ENCODE results near the gene PRR20G. TPM values are rescaled to one million over a fixed set of nuclear protein-coding genes. Genes with fewer than 3 reads are reported as not detected.
A peak's percentile ranks its signal among the peaks of the same experiment; 100 is the strongest.

Gene PRR20G
- total RNA-seq, 1 experiment from 2014 or later = not detected

DNA sequence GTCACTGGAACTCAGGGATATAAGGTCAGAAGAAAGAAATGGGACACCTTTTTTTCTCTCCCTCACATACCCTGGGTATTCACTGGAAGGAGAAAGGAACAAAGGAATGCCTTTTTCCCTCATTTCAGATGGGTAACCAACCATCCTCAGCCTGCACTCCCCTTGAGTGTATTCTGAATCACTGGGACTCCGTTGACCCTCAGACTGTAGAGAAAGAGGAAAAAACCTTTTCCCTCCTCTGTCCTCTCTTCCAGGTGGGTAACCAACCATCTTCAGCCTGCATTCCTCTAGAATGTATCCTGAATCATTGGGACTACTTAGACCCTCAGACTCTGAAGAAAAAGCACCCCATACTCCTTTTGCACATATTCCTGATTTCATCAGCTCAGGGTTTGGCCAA lies 11.4 kb downstream of the PRR20G start:
- Mint-ChIP-seq H3K9me3 (ENCODE audit: low read depth, unreplicated experiment) (peaks cover 10% of the 10 kb centered on the region), H3K36me3 (ENCODE audit: insufficient read depth, unreplicated experiment) (no peaks in the 10 kb centered on the region), H3K27ac (ENCODE audit: unreplicated experiment) (no peak overlapping the region), H3K4me3 (ENCODE audit: low read depth, unreplicated experiment) (no peak overlapping the region), H3K4me1 (ENCODE audit: low read depth, unreplicated experiment) (peaks cover 12% of the 10 kb centered on the region), H3K27me3 (ENCODE audit: unreplicated experiment) (peaks cover 5% of the 10 kb centered on the region)
- intact Hi-C loops (cut with micrococcal nuclease; ENCODE audit: unreplicated experiment) = no loop called here
- TF ChIP-seq, protein P1, sequence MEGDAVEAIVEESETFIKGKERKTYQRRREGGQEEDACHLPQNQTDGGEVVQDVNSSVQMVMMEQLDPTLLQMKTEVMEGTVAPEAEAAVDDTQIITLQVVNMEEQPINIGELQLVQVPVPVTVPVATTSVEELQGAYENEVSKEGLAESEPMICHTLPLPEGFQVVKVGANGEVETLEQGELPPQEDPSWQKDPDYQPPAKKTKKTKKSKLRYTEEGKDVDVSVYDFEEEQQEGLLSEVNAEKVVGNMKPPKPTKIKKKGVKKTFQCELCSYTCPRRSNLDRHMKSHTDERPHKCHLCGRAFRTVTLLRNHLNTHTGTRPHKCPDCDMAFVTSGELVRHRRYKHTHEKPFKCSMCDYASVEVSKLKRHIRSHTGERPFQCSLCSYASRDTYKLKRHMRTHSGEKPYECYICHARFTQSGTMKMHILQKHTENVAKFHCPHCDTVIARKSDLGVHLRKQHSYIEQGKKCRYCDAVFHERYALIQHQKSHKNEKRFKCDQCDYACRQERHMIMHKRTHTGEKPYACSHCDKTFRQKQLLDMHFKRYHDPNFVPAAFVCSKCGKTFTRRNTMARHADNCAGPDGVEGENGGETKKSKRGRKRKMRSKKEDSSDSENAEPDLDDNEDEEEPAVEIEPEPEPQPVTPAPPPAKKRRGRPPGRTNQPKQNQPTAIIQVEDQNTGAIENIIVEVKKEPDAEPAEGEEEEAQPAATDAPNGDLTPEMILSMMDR (IDR thresholded peaks at IDR 0.05; ENCODE audit: unreplicated experiment) = no peak
- BruUV-seq (replicated peaks) = no TSS peak
- CTCF ChIA-PET = no interaction called here
- DNase-seq = no peak

DNA sequence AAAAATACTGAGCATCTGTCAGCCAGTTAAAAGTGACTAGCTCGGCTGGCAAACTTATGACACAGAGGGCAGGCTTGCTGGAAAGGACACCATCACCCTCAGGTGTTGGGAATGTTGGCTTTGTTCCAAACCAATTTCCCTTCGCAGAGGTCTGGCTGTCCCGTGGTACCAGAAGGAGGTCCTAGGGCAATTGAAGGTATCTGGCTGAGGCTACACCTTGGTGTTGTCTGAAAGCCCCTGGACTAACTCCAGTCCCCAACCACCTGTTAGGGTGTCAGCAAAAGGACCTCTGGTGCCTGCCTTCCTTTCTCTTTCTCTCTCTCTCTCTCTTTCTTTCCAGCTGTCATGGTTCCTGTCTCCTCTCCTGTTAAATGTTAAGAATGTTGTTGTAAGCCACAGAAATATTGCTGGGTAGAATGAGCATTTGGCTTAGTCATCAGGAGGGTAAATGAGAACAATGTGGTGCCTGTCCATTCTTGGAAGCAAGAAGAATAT lies 12.5 kb downstream of the PRR20G start:
- Mint-ChIP-seq H3K27me3 (ENCODE audit: unreplicated experiment) (peaks cover 2% of the 10 kb centered on the region), H3K27ac (ENCODE audit: unreplicated experiment) (peak overlapping the region; percentile 72), H3K4me3 (ENCODE audit: low read depth, unreplicated experiment) (peak overlapping the region; percentile 4), H3K36me3 (ENCODE audit: insufficient read depth, unreplicated experiment) (no peaks in the 10 kb centered on the region), H3K9me3 (ENCODE audit: low read depth, unreplicated experiment) (peaks cover 10% of the 10 kb centered on the region), H3K4me1 (ENCODE audit: low read depth, unreplicated experiment) (peaks cover 12% of the 10 kb centered on the region)
- intact Hi-C loops (cut with micrococcal nuclease; ENCODE audit: unreplicated experiment) = no loop called here
- no TSS peak for BruUV-seq (replicated peaks)
- TF ChIP-seq, protein P1 (IDR thresholded peaks at IDR 0.05; ENCODE audit: unreplicated experiment) = no peak
- peak; percentile 78 for DNase-seq
- CTCF ChIA-PET = interaction anchor here (0.7 to 1.2 kb wide), 4 partner anchors 12 to 682 kb away, joined by 4 to 6 read pairs (median 4); no protein-coding TSS in a partner anchor

DNA sequence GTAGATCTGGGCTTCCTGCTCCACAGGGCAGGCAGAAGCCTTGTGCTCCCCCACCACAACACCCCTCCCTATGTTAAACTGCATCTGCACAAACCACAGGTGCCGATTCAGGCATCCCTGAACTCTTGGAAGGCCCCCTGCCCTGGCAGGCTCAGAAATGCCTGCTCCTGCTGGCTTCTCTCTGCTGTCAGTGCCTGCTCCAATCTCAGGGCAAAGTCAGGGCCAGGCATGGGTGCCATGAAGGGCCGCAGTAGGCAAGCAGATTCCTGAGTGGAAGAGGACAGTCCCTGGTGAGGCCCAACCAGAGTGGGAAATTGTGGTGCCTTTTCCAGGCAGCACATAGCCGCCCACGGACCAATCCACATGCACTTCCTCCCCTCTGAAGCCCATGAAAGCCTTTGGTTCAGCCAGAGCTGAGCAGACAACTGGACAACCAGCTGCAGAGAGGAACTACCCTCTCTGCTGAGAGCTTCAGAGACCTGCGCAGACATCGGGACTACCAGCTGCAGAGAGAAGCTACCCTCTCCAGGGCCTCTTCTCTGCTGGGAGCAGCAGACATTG lies 13.6 kb downstream of the PRR20G start:
- intact Hi-C loops (cut with micrococcal nuclease; ENCODE audit: unreplicated experiment) = no loop called here
- no TSS peak for BruUV-seq (replicated peaks)
- H3K27me3 Mint-ChIP-seq (ENCODE audit: unreplicated experiment) = peaks cover 12% of the 10 kb centered on the region
- CTCF ChIA-PET = interaction anchor here (0.7 kb wide), 1 partner anchor 681 kb away, joined by 4 read pairs; no protein-coding TSS in a partner anchor
- H3K4me1 Mint-ChIP-seq (ENCODE audit: low read depth, unreplicated experiment) = peaks cover 12% of the 10 kb centered on the region
- H3K9me3 Mint-ChIP-seq (ENCODE audit: low read depth, unreplicated experiment) = peaks cover 10% of the 10 kb centered on the region
- H3K36me3 Mint-ChIP-seq (ENCODE audit: insufficient read depth, unreplicated experiment) = no peaks in the 10 kb centered on the region
- H3K4me3 Mint-ChIP-seq (ENCODE audit: low read depth, unreplicated experiment) = no peak overlapping the region
- H3K27ac Mint-ChIP-seq (ENCODE audit: unreplicated experiment) = no peak overlapping the region
- TF ChIP-seq, protein P1 (IDR thresholded peaks at IDR 0.05; ENCODE audit: unreplicated experiment) = no peak
- DNase-seq = no peak

DNA sequence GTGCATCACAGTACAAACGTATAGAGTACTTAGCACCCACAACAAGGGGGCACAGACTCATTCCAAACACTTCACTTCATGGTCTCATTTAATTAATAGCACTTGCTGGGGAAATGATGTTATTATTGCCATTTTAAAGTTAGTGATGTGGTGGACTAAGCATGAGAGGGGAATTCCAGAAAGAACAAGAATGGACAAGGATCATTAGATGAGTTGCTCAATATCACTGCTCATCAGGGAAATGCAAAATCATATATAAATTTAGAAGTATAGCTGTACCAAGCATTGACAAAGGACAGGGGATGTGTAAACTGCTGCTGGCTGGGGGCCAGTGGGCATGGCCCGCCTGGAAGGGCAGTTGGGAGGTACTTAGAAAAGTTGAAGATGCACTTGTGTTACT lies 14.6 kb downstream of the PRR20G start:
- TF ChIP-seq, protein P1 (IDR thresholded peaks at IDR 0.05; ENCODE audit: unreplicated experiment) = no peak
- intact Hi-C loops (cut with micrococcal nuclease; ENCODE audit: unreplicated experiment) = no loop called here
- Mint-ChIP-seq H3K4me3 (ENCODE audit: low read depth, unreplicated experiment) (no peak overlapping the region), H3K27me3 (ENCODE audit: unreplicated experiment) (peaks cover 14% of the 10 kb centered on the region), H3K9me3 (ENCODE audit: low read depth, unreplicated experiment) (peaks cover 11% of the 10 kb centered on the region), H3K27ac (ENCODE audit: unreplicated experiment) (no peak overlapping the region), H3K4me1 (ENCODE audit: low read depth, unreplicated experiment) (peaks cover 12% of the 10 kb centered on the region), H3K36me3 (ENCODE audit: insufficient read depth, unreplicated experiment) (no peaks in the 10 kb centered on the region)
- no peak for DNase-seq
- CTCF ChIA-PET = no interaction called here
- BruUV-seq (replicated peaks) = no TSS peak
